OCI-LY7 (cell line): ENCODE measurements around the gene SLC26A8. TPM values are rescaled to one million over a fixed set of nuclear protein-coding genes. Genes with fewer than 3 reads are reported as not detected.

ENCODE experiments used
- BruUV-seq: library from RNA; stranded (reverse); fragments of 400-500 nt; replicated peaks from 2 replicates; lab custom pipeline; 2021; lab: Mats Ljungman, UMichigan
- CTCF ChIA-PET: fragments of 300-600 bp; sonication (Branson Sonifier 250); formaldehyde crosslinking; loops from one replicate; lab custom pipeline; 2022; ENCODE audit warnings: antibody characterized with exemption; ENCODE audit not compliant: unreplicated experiment; lab: Charles Lee
- POLR2A ChIA-PET: fragments of 300-600 bp; sonication (Branson Sonifier 250); formaldehyde crosslinking; loops from one replicate; lab custom pipeline; 2022; ENCODE audit warnings: antibody characterized with exemption; lab: Charles Lee
- DNase-seq: peaks from one replicate; pipeline ENCODE4 v3.0.0-alpha.2; 2015; ENCODE audit warnings: low spot score
- H2AFZ ChIP-seq: fragments of 200-600 bp; sonication (generic), shearing (Covaris generic); 2 replicates; pipeline ENCODE4 v1.6.1; 2014; ENCODE audit warnings: mild to moderate bottlenecking, antibody characterized with exemption, low read length, moderate library complexity
- H3K27ac ChIP-seq: fragments of 200-600 bp; sonication (generic); 2 replicates; pipeline ENCODE4 v1.5.1; 2014; ENCODE audit warnings: mixed run types, low read depth, mild to moderate bottlenecking, moderate library complexity, low read length, inconsistent platforms; ENCODE audit not compliant: poor library complexity, severe bottlenecking
- H3K36me3 ChIP-seq: fragments of 200-600 bp; sonication (generic); 2 replicates; pipeline ENCODE4 v1.6.1; 2014; ENCODE audit warnings: mild to moderate bottlenecking, antibody characterized with exemption, low read length, moderate library complexity, mixed read lengths; ENCODE audit not compliant: insufficient read depth
- H3K4me1 ChIP-seq: fragments of 200-600 bp; sonication (generic); 2 replicates; pipeline ENCODE4 v1.5.1; 2014; ENCODE audit warnings: mild to moderate bottlenecking, low read length; ENCODE audit not compliant: insufficient read depth, poor library complexity, severe bottlenecking
- H3K4me2 ChIP-seq: fragments of 200-600 bp; sonication (generic); 2 replicates; pipeline ENCODE4 v1.6.1; 2014; ENCODE audit warnings: mild to moderate bottlenecking, low read length
- H3K4me3 ChIP-seq: fragments of 200-600 bp; sonication (generic); 2 replicates; pipeline ENCODE4 v1.5.1; 2014; ENCODE audit warnings: mild to moderate bottlenecking, low read depth, low read length; ENCODE audit not compliant: poor library complexity, severe bottlenecking
- H3K79me2 ChIP-seq: fragments of 200-600 bp; sonication (generic); 2 replicates; pipeline ENCODE4 v1.6.1; 2016; ENCODE audit warnings: low read depth, mild to moderate bottlenecking, low read length, moderate library complexity, mixed read lengths; ENCODE audit not compliant: insufficient read depth
- H3K9me2 ChIP-seq: fragments of 200-600 bp; sonication (generic); 2 replicates; pipeline ENCODE4 v1.6.1; 2016; ENCODE audit warnings: mild to moderate bottlenecking, low read length, mixed read lengths; ENCODE audit not compliant: insufficient read depth
- H3K9me3 ChIP-seq: fragments of 200-600 bp; sonication (generic); 2 replicates; pipeline ENCODE4 v1.6.1; 2014; ENCODE audit warnings: mild to moderate bottlenecking, mixed run types, low read length, mixed read lengths
- H4K20me1 ChIP-seq: fragments of 200-600 bp; sonication (generic); 2 replicates; pipeline ENCODE4 v1.6.1; 2014; ENCODE audit warnings: mild to moderate bottlenecking, antibody characterized with exemption, low read length, moderate library complexity, mixed read lengths; ENCODE audit not compliant: insufficient read depth
- CTCF ChIP-seq: fragments of 200-600 bp; sonication (generic); conservative IDR thresholded peaks from 2 replicates; pipeline ENCODE4 v1.5.1; 2014; ENCODE audit warnings: mild to moderate bottlenecking, antibody characterized with exemption, low read length, moderate library complexity, mixed read lengths
- EZH2phosphoT487 ChIP-seq: fragments of 200-600 bp; sonication (generic); IDR thresholded peaks from 2 replicates; pipeline ENCODE4 v1.6.1; 2018; ENCODE audit warnings: low read depth, borderline replicate concordance, mild to moderate bottlenecking, mixed run types, antibody characterized with exemption, low read length, moderate library complexity, mixed read lengths
- intact Hi-C: fragments of 100-400 bp; cut with micrococcal nuclease; formaldehyde crosslinking; loops from one replicate; pipeline ENCODE4 v1.10.0; 2022; ENCODE audit not compliant: unreplicated experiment
- total RNA-seq, 2 experiments: library from RNA; depleted of rRNA in 1 of 2; stranded (reverse); fragments of >200 nt in 1 of 2; shearing (Covaris generic) in 1 of 2; gene quantifications; 2 replicates each; pipeline ENCODE4 v1.2.3, GENCODE V29; 2014 to 2022

Gene SLC26A8
- total RNA-seq, 2 experiments from 2014 or later, result not detected

- DNase-seq, result no peak
- ChIA-PET CTCF (no interaction called here), POLR2A (interaction anchor here (0.6 to 1.3 kb wide), 5 partner anchors 9 to 325 kb away, joined by 3 to 5 read pairs (median 4); no protein-coding TSS in a partner anchor)
- BruUV-seq, result no TSS peak
- Histone ChIP-seq H4K20me1 (0 out of 2 replicates have a peak, but pooled peaks cover 7% of the 10 kb centered on the region), H3K4me1 (no peaks in the 10 kb centered on the region), H3K4me3 (no peak overlapping the region), H3K79me2 (peaks cover 4% of the 10 kb centered on the region; the same call in 1 of the 2 replicates), H3K9me3 (no peaks in the 10 kb centered on the region), H2AFZ (no peak overlapping the region), H3K9me2 (no peaks in the 10 kb centered on the region), H3K36me3 (peaks cover 53% of the 10 kb centered on the region), H3K27ac (no peak overlapping the region), H3K4me2 (no peak overlapping the region)
- TF ChIP-seq CTCF, result no peak
- TF ChIP-seq EZH2phosphoT487, result no peak
- intact Hi-C loops, result no loop called here
Measured at GRCh38 chr6:36056178-36056577, 31.7 kb upstream of the SLC26A8 start.

- TF ChIP-seq CTCF (no peak), EZH2phosphoT487 (no peak)
- H3K27ac ChIP-seq, result no peak overlapping the region
- H3K4me2 ChIP-seq, result no peak overlapping the region
- no peak overlapping the region for H2AFZ ChIP-seq
- 0 out of 2 replicates have a peak, but pooled peaks cover 7% of the 10 kb centered on the region for H4K20me1 ChIP-seq
- H3K4me3 ChIP-seq, result no peak overlapping the region
- intact Hi-C loops, result no loop called here
- ChIA-PET POLR2A (interaction anchor here (1.3 kb wide), 1 partner anchor 12 kb away, joined by 5 read pairs; no protein-coding TSS in a partner anchor), CTCF (no interaction called here)
- no peak for DNase-seq
- H3K79me2 ChIP-seq, result peaks cover 9% of the 10 kb centered on the region; the same call in 1 of the 2 replicates
- no peaks in the 10 kb centered on the region for H3K9me3 ChIP-seq
- no peaks in the 10 kb centered on the region for H3K9me2 ChIP-seq
- peaks cover 5% of the 10 kb centered on the region for H3K4me1 ChIP-seq
- peaks cover 42% of the 10 kb centered on the region for H3K36me3 ChIP-seq
- no TSS peak for BruUV-seq
Measured at GRCh38 chr6:36054956-36055355, 30.5 kb upstream of the SLC26A8 start.

GRCh38 chr6:36054415-36054814, 30.0 kb upstream of the SLC26A8 start:
- TF ChIP-seq EZH2phosphoT487 (no peak), CTCF (no peak)
- DNase-seq, result no peak
- peaks cover 9% of the 10 kb centered on the region; the same call in 1 of the 2 replicates for H3K79me2 ChIP-seq
- H3K4me2 ChIP-seq, result no peak overlapping the region
- H2AFZ ChIP-seq, result no peak overlapping the region
- 0 out of 2 replicates have a peak, but pooled peaks cover 7% of the 10 kb centered on the region for H4K20me1 ChIP-seq
- H3K36me3 ChIP-seq, result peaks cover 36% of the 10 kb centered on the region
- POLR2A ChIA-PET, result interaction anchor here (0.5 kb wide), 1 partner anchor 8 kb away, joined by 3 read pairs; no protein-coding TSS in a partner anchor
- H3K9me3 ChIP-seq, result no peaks in the 10 kb centered on the region
- no peaks in the 10 kb centered on the region for H3K9me2 ChIP-seq
- H3K4me1 ChIP-seq, result peaks cover 7% of the 10 kb centered on the region
- H3K27ac ChIP-seq, result no peak overlapping the region
- CTCF ChIA-PET, result no interaction called here
- no TSS peak for BruUV-seq
- intact Hi-C loops, result no loop called here
- H3K4me3 ChIP-seq, result no peak overlapping the region
